ENCODE results near the gene CARF. TPM values are rescaled to one million over a fixed set of nuclear protein-coding genes. Genes with fewer than 3 reads are reported as not detected.

Gene CARF
- total and polyA plus RNA-seq, 4 donors, result 0.98 to 4.3 (median 2.9) TPM

DNA sequence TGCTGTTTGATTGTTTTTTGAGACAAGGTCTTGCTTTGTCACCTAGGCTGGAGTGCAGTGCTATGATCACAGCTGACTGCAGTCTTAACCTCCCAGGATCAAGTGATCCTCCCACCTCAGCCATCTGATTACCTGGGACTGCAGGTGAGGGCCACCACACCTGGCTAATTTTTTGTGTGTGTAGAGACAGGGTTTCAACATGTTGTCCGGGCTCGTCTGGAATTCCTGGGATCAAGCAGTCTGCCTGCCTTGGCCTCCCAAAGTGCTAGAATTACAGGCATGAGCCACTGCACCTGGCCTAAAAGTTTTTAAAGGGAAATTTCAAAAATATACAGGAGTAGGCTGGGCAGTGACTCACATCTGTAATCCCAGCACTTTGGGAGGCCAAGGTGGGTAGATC lies 22.4 kb downstream of the CARF start:
- H3K4me3 ChIP-seq (ENCODE audit: low read depth in 1 of 3, low read length in 3 of 3), result no peak overlapping the region
- H3K27me3 ChIP-seq (ENCODE audit: control insufficient read depth in 4 of 4, insufficient read depth in 4 of 4, low read length in 3 of 4), result no peaks in the 10 kb centered on the region
- H3K4me1 ChIP-seq (ENCODE audit: control insufficient read depth in 4 of 4, insufficient read depth in 4 of 4, low read length in 3 of 4), result no peaks in the 10 kb centered on the region
- no peak overlapping the region for H3K27ac ChIP-seq (ENCODE audit: low read depth in 1 of 2, low read length in 2 of 2)
- H3K9ac ChIP-seq (ENCODE audit: low read depth in 1 of 2, low read length in 2 of 2), result no peak overlapping the region
- H3K36me3 ChIP-seq (ENCODE audit: control insufficient read depth in 4 of 4, insufficient read depth in 3 of 4, low read depth in 1 of 4, low read length in 3 of 4), result peaks cover 2 to 5% (median 3%) of the 10 kb centered on the region in 4 donors
- H3K9me3 ChIP-seq (ENCODE audit: control insufficient read depth in 4 of 4, low read length in 3 of 4), result no peaks in the 10 kb centered on the region
- no peak for DNase-seq (ENCODE audit: low spot score)
- WGBS, result 96% methylated on average over 2 of the region's 2 CpGs
- no peak for TF ChIP-seq YY1 (IDR thresholded peaks at IDR 0.05)
- no peak for TF ChIP-seq JUND (IDR thresholded peaks at IDR 0.05)
- TF ChIP-seq FOXA1 (IDR thresholded peaks at IDR 0.05), result no peak
- no peak for TF ChIP-seq GABPA (IDR thresholded peaks at IDR 0.05 in 1 of 2, conservative IDR thresholded peaks at IDR 0.05 in 1 of 2)
- TF ChIP-seq, protein P1, sequence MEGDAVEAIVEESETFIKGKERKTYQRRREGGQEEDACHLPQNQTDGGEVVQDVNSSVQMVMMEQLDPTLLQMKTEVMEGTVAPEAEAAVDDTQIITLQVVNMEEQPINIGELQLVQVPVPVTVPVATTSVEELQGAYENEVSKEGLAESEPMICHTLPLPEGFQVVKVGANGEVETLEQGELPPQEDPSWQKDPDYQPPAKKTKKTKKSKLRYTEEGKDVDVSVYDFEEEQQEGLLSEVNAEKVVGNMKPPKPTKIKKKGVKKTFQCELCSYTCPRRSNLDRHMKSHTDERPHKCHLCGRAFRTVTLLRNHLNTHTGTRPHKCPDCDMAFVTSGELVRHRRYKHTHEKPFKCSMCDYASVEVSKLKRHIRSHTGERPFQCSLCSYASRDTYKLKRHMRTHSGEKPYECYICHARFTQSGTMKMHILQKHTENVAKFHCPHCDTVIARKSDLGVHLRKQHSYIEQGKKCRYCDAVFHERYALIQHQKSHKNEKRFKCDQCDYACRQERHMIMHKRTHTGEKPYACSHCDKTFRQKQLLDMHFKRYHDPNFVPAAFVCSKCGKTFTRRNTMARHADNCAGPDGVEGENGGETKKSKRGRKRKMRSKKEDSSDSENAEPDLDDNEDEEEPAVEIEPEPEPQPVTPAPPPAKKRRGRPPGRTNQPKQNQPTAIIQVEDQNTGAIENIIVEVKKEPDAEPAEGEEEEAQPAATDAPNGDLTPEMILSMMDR (IDR thresholded peaks at IDR 0.05; ENCODE audit: low read depth, low read length, missing input control), result no peak

DNA sequence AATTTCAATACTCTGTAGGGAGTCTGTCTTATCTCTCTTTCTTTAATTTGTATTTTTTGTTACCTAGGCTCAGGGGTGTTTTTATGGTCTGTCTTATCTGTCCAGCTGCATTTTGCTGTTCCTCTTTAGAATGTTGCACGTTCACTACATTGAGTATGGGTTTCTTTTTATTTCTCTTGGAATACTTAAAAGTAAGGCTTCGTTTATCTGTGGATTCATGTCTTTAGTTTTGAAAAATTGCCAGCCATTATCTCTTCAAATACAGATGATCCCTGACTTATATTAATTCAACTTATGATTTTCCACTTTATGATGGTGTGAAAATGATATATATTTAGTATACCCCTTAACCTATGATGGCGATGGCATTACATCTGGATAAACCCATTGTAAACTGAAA lies 26.9 kb downstream of the CARF start:
- H3K9ac ChIP-seq (ENCODE audit: low read depth in 1 of 2, low read length in 2 of 2), result no peak overlapping the region
- no peak for DNase-seq (ENCODE audit: low spot score)
- no peak overlapping the region for H3K27ac ChIP-seq (ENCODE audit: low read depth in 1 of 2, low read length in 2 of 2)
- H3K27me3 ChIP-seq (ENCODE audit: control insufficient read depth in 4 of 4, insufficient read depth in 4 of 4, low read length in 3 of 4), result no peaks in the 10 kb centered on the region
- no peak overlapping the region for H3K4me3 ChIP-seq (ENCODE audit: low read depth in 1 of 3, low read length in 3 of 3)
- peaks cover 0 to 4% (median 2%) of the 10 kb centered on the region in 4 donors for H3K36me3 ChIP-seq (ENCODE audit: control insufficient read depth in 4 of 4, insufficient read depth in 3 of 4, low read depth in 1 of 4, low read length in 3 of 4)
- 98% methylated on average over 3 of the region's 3 CpGs for WGBS
- TF ChIP-seq NR2F2 (IDR thresholded peaks at IDR 0.05) (no peak), HNF4A (conservative IDR thresholded peaks at IDR 0.05) (no peak), EGR1 (IDR thresholded peaks at IDR 0.05; ENCODE audit: low read depth in 2 of 2) (no peak), REST (IDR thresholded peaks at IDR 0.05) (no peak), SP1 (IDR thresholded peaks at IDR 0.05) (no peak), RAD21 (IDR thresholded peaks at IDR 0.05) (no peak), RXRA (IDR thresholded peaks at IDR 0.05) (no peak), HNF4G (IDR thresholded peaks at IDR 0.05) (no peak), FOXA1 (IDR thresholded peaks at IDR 0.05) (no peak), GABPA (IDR thresholded peaks at IDR 0.05 in 1 of 2, conservative IDR thresholded peaks at IDR 0.05 in 1 of 2) (no peak), TAF1 (conservative IDR thresholded peaks at IDR 0.05) (no peak), JUND (IDR thresholded peaks at IDR 0.05) (no peak), FOXA2 (IDR thresholded peaks at IDR 0.05) (no peak), YY1 (IDR thresholded peaks at IDR 0.05) (no peak)
- TF ChIP-seq, protein P2, sequence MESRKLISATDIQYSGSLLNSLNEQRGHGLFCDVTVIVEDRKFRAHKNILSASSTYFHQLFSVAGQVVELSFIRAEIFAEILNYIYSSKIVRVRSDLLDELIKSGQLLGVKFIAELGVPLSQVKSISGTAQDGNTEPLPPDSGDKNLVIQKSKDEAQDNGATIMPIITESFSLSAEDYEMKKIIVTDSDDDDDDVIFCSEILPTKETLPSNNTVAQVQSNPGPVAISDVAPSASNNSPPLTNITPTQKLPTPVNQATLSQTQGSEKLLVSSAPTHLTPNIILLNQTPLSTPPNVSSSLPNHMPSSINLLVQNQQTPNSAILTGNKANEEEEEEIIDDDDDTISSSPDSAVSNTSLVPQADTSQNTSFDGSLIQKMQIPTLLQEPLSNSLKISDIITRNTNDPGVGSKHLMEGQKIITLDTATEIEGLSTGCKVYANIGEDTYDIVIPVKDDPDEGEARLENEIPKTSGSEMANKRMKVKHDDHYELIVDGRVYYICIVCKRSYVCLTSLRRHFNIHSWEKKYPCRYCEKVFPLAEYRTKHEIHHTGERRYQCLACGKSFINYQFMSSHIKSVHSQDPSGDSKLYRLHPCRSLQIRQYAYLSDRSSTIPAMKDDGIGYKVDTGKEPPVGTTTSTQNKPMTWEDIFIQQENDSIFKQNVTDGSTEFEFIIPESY (IDR thresholded peaks at IDR 0.05), result no peak
- TF ChIP-seq, protein P3, sequence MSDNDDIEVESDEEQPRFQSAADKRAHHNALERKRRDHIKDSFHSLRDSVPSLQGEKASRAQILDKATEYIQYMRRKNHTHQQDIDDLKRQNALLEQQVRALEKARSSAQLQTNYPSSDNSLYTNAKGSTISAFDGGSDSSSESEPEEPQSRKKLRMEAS (IDR thresholded peaks at IDR 0.05), result no peak
- TF ChIP-seq, protein P4, sequence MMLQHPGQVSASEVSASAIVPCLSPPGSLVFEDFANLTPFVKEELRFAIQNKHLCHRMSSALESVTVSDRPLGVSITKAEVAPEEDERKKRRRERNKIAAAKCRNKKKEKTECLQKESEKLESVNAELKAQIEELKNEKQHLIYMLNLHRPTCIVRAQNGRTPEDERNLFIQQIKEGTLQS (IDR thresholded peaks at IDR 0.05), result no peak
- TF ChIP-seq, protein P1 (IDR thresholded peaks at IDR 0.05; ENCODE audit: low read depth, low read length, missing input control), result no peak
- H3K9me3 ChIP-seq (ENCODE audit: control insufficient read depth in 4 of 4, low read length in 3 of 4), result no peaks in the 10 kb centered on the region
- no peaks in the 10 kb centered on the region for H3K4me1 ChIP-seq (ENCODE audit: control insufficient read depth in 4 of 4, insufficient read depth in 4 of 4, low read length in 3 of 4)
